H9 (cell line): ENCODE measurements around the gene RAD51C. TPM values are rescaled to one million over a fixed set of nuclear protein-coding genes. Genes with fewer than 3 reads are reported as not detected.

Source experiments
- DNase-seq: peaks from one replicate; pipeline ENCODE4 v3.0.0-alpha.2; 2017
- H2AFZ ChIP-seq: one replicate; pipeline ENCODE4 v1.6.1; 2013; ENCODE audit warnings: mild to moderate bottlenecking, low read length, control low read depth, moderate library complexity
- H2AK5ac ChIP-seq: 2 replicates; pipeline ENCODE4 v1.6.1; 2013; ENCODE audit warnings: low read length, control low read depth, mixed read lengths; ENCODE audit not compliant: insufficient read length
- H2BK120ac ChIP-seq: one replicate; pipeline ENCODE4 v1.6.1; 2013; ENCODE audit warnings: low read depth, mild to moderate bottlenecking, low read length, control low read depth, inconsistent platforms; ENCODE audit not compliant: poor library complexity, severe bottlenecking
- H2BK12ac ChIP-seq: 2 replicates; pipeline ENCODE4 v1.6.1; 2013; ENCODE audit warnings: low read length, control low read depth, mixed read lengths, low read depth; ENCODE audit not compliant: insufficient read length
- H2BK15ac ChIP-seq: 2 replicates; pipeline ENCODE4 v1.6.1; 2013; ENCODE audit warnings: low read depth, low read length, control low read depth
- H2BK20ac ChIP-seq: one replicate; pipeline ENCODE4 v1.6.1; 2013; ENCODE audit warnings: low read depth, mild to moderate bottlenecking, low read length, control low read depth, inconsistent platforms; ENCODE audit not compliant: poor library complexity, severe bottlenecking
- H2BK5ac ChIP-seq: 2 replicates; pipeline ENCODE4 v1.6.1; 2013; ENCODE audit warnings: low read length, control low read depth, mixed read lengths; ENCODE audit not compliant: insufficient read length
- H3K14ac ChIP-seq: 2 replicates; pipeline ENCODE4 v1.6.1; 2013; ENCODE audit warnings: low read length, control low read depth; ENCODE audit not compliant: insufficient read depth
- H3K18ac ChIP-seq: 2 replicates; pipeline ENCODE4 v1.6.1; 2013; ENCODE audit warnings: low read depth, mild to moderate bottlenecking, mixed read lengths, low read length, control low read depth; ENCODE audit not compliant: insufficient read length
- H3K23ac ChIP-seq: 2 replicates; pipeline ENCODE4 v1.6.1; 2013; ENCODE audit warnings: low read length, control low read depth, mixed read lengths, low read depth; ENCODE audit not compliant: insufficient read length
- H3K23me2 ChIP-seq: 2 replicates; pipeline ENCODE4 v1.6.1; 2013; ENCODE audit warnings: low read depth, mild to moderate bottlenecking, mixed read lengths, low read length, control low read depth; ENCODE audit not compliant: insufficient read length, poor library complexity, severe bottlenecking
- H3K27ac ChIP-seq: 2 replicates; pipeline ENCODE4 v1.5.1; 2013; ENCODE audit warnings: low read length, control low read depth, mixed read lengths, low read depth; ENCODE audit not compliant: insufficient read length
- H3K27me3 ChIP-seq: 2 replicates; pipeline ENCODE4 v1.6.1; 2013; ENCODE audit warnings: low read length, control low read depth, inconsistent platforms; ENCODE audit not compliant: insufficient read depth
- H3K4ac ChIP-seq: 2 replicates; pipeline ENCODE4 v1.6.1; 2013; ENCODE audit warnings: low read depth, mild to moderate bottlenecking, control low read depth, inconsistent platforms, low read length, moderate library complexity
- H3K4me1 ChIP-seq: 2 replicates; pipeline ENCODE4 v1.6.1; 2013; ENCODE audit warnings: low read length, control low read depth, inconsistent platforms; ENCODE audit not compliant: insufficient read depth
- H3K4me2 ChIP-seq: 2 replicates; pipeline ENCODE4 v1.6.1; 2013; ENCODE audit warnings: low read length, control low read depth, mixed read lengths; ENCODE audit not compliant: insufficient read length, insufficient read depth
- H3K56ac ChIP-seq: 2 replicates; pipeline ENCODE4 v1.6.1; 2013; ENCODE audit warnings: low read depth, mild to moderate bottlenecking, mixed read lengths, low read length, control low read depth; ENCODE audit not compliant: insufficient read length
- H3K79me1 ChIP-seq: 2 replicates; pipeline ENCODE4 v1.6.1; 2013; ENCODE audit warnings: low read depth, mild to moderate bottlenecking, moderate library complexity, low read length, control low read depth, inconsistent platforms; ENCODE audit not compliant: insufficient read depth, poor library complexity, severe bottlenecking
- H3K79me2 ChIP-seq: 2 replicates; pipeline ENCODE4 v1.6.1; 2013; ENCODE audit warnings: low read length, control low read depth, inconsistent platforms; ENCODE audit not compliant: insufficient read depth
- H3K9ac ChIP-seq: 2 replicates; pipeline ENCODE4 v1.6.1; 2013; ENCODE audit warnings: low read length, control low read depth, mixed read lengths; ENCODE audit not compliant: insufficient read length; ENCODE audit errors: extremely low read depth
- H3K9me3 ChIP-seq: one replicate; pipeline ENCODE4 v1.6.1; 2013; ENCODE audit warnings: low read depth, low read length, inconsistent platforms; ENCODE audit not compliant: control insufficient read depth
- H3T11ph ChIP-seq: one replicate; pipeline ENCODE4 v1.6.1; 2013; ENCODE audit warnings: mild to moderate bottlenecking, low read length, control low read depth, inconsistent platforms
- H4K20me1 ChIP-seq: one replicate; pipeline ENCODE4 v1.6.1; 2013; ENCODE audit not compliant: control insufficient read depth, insufficient read length, insufficient read depth
- H4K5ac ChIP-seq: 2 replicates; pipeline ENCODE4 v1.6.1; 2013; ENCODE audit warnings: low read depth, mild to moderate bottlenecking, mixed read lengths, low read length, control low read depth; ENCODE audit not compliant: insufficient read length
- H4K8ac ChIP-seq: replicated peaks from 2 replicates; pipeline ENCODE4 v1.6.1; 2013; ENCODE audit warnings: low read length, control low read depth, mixed read lengths, low read depth; ENCODE audit not compliant: insufficient read length
- H4K91ac ChIP-seq: 2 replicates; pipeline ENCODE4 v1.6.1; 2013; ENCODE audit warnings: low read depth, mild to moderate bottlenecking, moderate library complexity, mixed read lengths, low read length, control low read depth; ENCODE audit not compliant: insufficient read length
- H3K27ac Mint-ChIP-seq, 3 experiments: 2 replicates in 2 of 3; 3 replicates in 1 of 3; pipeline ENCODE4 v1.8.0; 2020 to 2021; ENCODE audit warnings: mixed read lengths in 3 of 3, mild to moderate bottlenecking in 1 of 3, moderate library complexity in 1 of 3
- H3K27me3 Mint-ChIP-seq: 2 replicates; pipeline ENCODE4 v1.8.0; 2021; ENCODE audit warnings: low read depth, mild to moderate bottlenecking, moderate library complexity, mixed read lengths
- H3K36me3 Mint-ChIP-seq, 3 experiments: 2 replicates in 2 of 3; 3 replicates in 1 of 3; pipeline ENCODE4 v1.8.0; 2020 to 2021; ENCODE audit warnings: low read depth in 3 of 3, mixed read lengths in 3 of 3; ENCODE audit not compliant: insufficient read depth in 1 of 3
- H3K4me1 Mint-ChIP-seq, 2 experiments: 2 replicates each; pipeline ENCODE4 v1.8.0; 2020; ENCODE audit warnings: mixed read lengths in 2 of 2
- H3K4me3 Mint-ChIP-seq, 2 experiments: 2 replicates in 1 of 2; 3 replicates in 1 of 2; pipeline ENCODE4 v1.8.0; 2020 to 2021; ENCODE audit warnings: mild to moderate bottlenecking in 2 of 2, mixed read lengths in 2 of 2, moderate library complexity in 1 of 2
- H3K9me3 Mint-ChIP-seq, 2 experiments: 2 replicates in 1 of 2; 3 replicates in 1 of 2; pipeline ENCODE4 v1.8.0; 2020; ENCODE audit warnings: mild to moderate bottlenecking in 2 of 2, mixed read lengths in 2 of 2, moderate library complexity in 1 of 2
- WGBS: extraction: QIAGEN DNeasy Blood & Tissue Kit; methylation state at CpG from one replicate; pipeline ENCODE4 v1.1.7; 2013; ENCODE audit warnings: missing lambda C conversion rate, low lambda C conversion rate, mixed read lengths; ENCODE audit not compliant: insufficient read length; ENCODE audit errors: extremely low coverage; 5-methylcytosine and 5-hydroxymethylcytosine counted together
- total RNA-seq: library from RNA; stranded (reverse); gene quantifications from 2 replicates; pipeline ENCODE4 v1.2.1, GENCODE V29; 2021
- TF ChIP-seq, protein P1 (sequence below): fragments of 200-600 bp; sonication (generic); conservative IDR thresholded peaks from 3 replicates; pipeline ENCODE4 v1.8.0; 2021; ENCODE audit warnings: antibody characterized with exemption, mild to moderate bottlenecking

Gene RAD51C
- total RNA-seq, 1 experiment from 2014 or later, result 11.3 TPM

GRCh38 chr17:58702708-58703107 is 10.3 kb downstream of the RAD51C start:
- Histone ChIP-seq H2BK20ac (no peak overlapping the region), H3K4me1 (no peaks in the 10 kb centered on the region), H3K9ac (no peak overlapping the region), H2BK15ac (no peak overlapping the region), H3K4me2 (no peak overlapping the region), H3K27me3 (no peaks in the 10 kb centered on the region), H2BK5ac (no peak overlapping the region), H3K79me2 (no peaks in the 10 kb centered on the region), H2BK120ac (no peak overlapping the region), H3K4ac (no peak overlapping the region), H3T11ph (no peak overlapping the region), H3K9me3 (no peaks in the 10 kb centered on the region), H3K27ac (no peak overlapping the region), H2BK12ac (no peak overlapping the region), H4K91ac (no peak overlapping the region), H3K23me2 (no peaks in the 10 kb centered on the region), H3K14ac (no peak overlapping the region), H3K23ac (no peak overlapping the region), H3K79me1 (no peaks in the 10 kb centered on the region), H2AK5ac (no peak overlapping the region), H3K56ac (no peak overlapping the region), H4K20me1 (no peaks in the 10 kb centered on the region), H4K5ac (no peak overlapping the region), H3K18ac (no peak overlapping the region), H2AFZ (no peak overlapping the region), H4K8ac (no peak overlapping the region)
- H3K27ac Mint-ChIP-seq, result no peak overlapping the region
- H3K27me3 Mint-ChIP-seq, result no peaks in the 10 kb centered on the region
- DNase-seq, result no peak
- no peaks in the 10 kb centered on the region for H3K4me1 Mint-ChIP-seq
- H3K9me3 Mint-ChIP-seq, result peaks cover 0 to 3% of the 10 kb centered on the region in 2 experiments; a peak in 2 of 5 replicates
- no CpG with 5 or more reads among the region's 8 CpGs for whole genome bisulfite sequencing
- no peak overlapping the region for H3K4me3 Mint-ChIP-seq
- H3K36me3 Mint-ChIP-seq, result peaks cover 7 to 12% (median 9%) of the 10 kb centered on the region in 3 experiments; a peak in 6 of 7 replicates
- TF ChIP-seq, protein P1, sequence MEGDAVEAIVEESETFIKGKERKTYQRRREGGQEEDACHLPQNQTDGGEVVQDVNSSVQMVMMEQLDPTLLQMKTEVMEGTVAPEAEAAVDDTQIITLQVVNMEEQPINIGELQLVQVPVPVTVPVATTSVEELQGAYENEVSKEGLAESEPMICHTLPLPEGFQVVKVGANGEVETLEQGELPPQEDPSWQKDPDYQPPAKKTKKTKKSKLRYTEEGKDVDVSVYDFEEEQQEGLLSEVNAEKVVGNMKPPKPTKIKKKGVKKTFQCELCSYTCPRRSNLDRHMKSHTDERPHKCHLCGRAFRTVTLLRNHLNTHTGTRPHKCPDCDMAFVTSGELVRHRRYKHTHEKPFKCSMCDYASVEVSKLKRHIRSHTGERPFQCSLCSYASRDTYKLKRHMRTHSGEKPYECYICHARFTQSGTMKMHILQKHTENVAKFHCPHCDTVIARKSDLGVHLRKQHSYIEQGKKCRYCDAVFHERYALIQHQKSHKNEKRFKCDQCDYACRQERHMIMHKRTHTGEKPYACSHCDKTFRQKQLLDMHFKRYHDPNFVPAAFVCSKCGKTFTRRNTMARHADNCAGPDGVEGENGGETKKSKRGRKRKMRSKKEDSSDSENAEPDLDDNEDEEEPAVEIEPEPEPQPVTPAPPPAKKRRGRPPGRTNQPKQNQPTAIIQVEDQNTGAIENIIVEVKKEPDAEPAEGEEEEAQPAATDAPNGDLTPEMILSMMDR, result no peak
